WTC11 (cell line): ENCODE measurements around the gene C1QTNF2.

Experiments used
- CREB1 ChIP-seq: sonication (generic); formaldehyde crosslinking; IDR thresholded peaks from 2 replicates; pipeline ENCODE4 v1.8.0; 2023; ENCODE audit warnings: mild to moderate bottlenecking, missing genetic modification reagents
- CTCF ChIP-seq: fragments of 200-600 bp; IDR thresholded peaks from 2 replicates; pipeline ENCODE4 v1.8.0; 2022; ENCODE audit warnings: antibody characterized with exemption
- E2F1 ChIP-seq: sonication (generic); formaldehyde crosslinking; IDR thresholded peaks from 2 replicates; pipeline ENCODE4 v1.8.0; 2022; ENCODE audit warnings: mild to moderate bottlenecking, missing genetic modification reagents
- ESRRA ChIP-seq: sonication (generic); formaldehyde crosslinking; IDR thresholded peaks from 2 replicates; pipeline ENCODE4 v1.8.1; 2022; ENCODE audit warnings: mild to moderate bottlenecking, missing genetic modification reagents, borderline replicate concordance
- MYBL2 ChIP-seq: sonication (generic); formaldehyde crosslinking; IDR thresholded peaks from 2 replicates; pipeline ENCODE4 v1.8.1; 2023; ENCODE audit warnings: mild to moderate bottlenecking, moderate library complexity, missing genetic modification reagents
- SP1 ChIP-seq: sonication (generic); formaldehyde crosslinking; conservative IDR thresholded peaks from 2 replicates; pipeline ENCODE4 v1.8.1; 2022; ENCODE audit warnings: missing genetic modification reagents
- STAT6 ChIP-seq: sonication (generic); formaldehyde crosslinking; conservative IDR thresholded peaks from 2 replicates; pipeline ENCODE4 v1.8.1; 2023; ENCODE audit warnings: mild to moderate bottlenecking, low read depth, missing genetic modification reagents, moderate library complexity
- USF2 ChIP-seq: sonication (generic); formaldehyde crosslinking; IDR thresholded peaks from 2 replicates; pipeline ENCODE4 v1.8.1; 2023; ENCODE audit warnings: mild to moderate bottlenecking, missing genetic modification reagents, moderate library complexity
- ZNF138 ChIP-seq: sonication (generic); formaldehyde crosslinking; conservative IDR thresholded peaks from 2 replicates; pipeline ENCODE4 v1.8.1; 2022; ENCODE audit warnings: mild to moderate bottlenecking, moderate library complexity, missing genetic modification reagents

- TF ChIP-seq CTCF (no peak), ESRRA (CRISPR knock-in tag) (no peak), ZNF138 (CRISPR knock-in tag) (no peak), USF2 (no peak), MYBL2 (CRISPR knock-in tag) (no peak), STAT6 (CRISPR knock-in tag) (no peak), SP1 (CRISPR knock-in tag) (no peak), E2F1 (CRISPR knock-in tag) (no peak), CREB1 (CRISPR knock-in tag) (no peak)
Observed at GRCh38 chr5:160376416-160376815, 6.0 kb upstream of the C1QTNF2 start.
